Chondrocyte (in vitro differentiated cells): ENCODE measurements around the gene OR4E2. TPM values are rescaled to one million over a fixed set of nuclear protein-coding genes. Genes with fewer than 3 reads are reported as not detected.
"Not testable (repeated sequence)": the region's sequence is repeated elsewhere in the genome, so short reads cannot be mapped to it uniquely, and the experiment has no call there.

Experiments
- DNase-seq: peaks from one replicate; pipeline ENCODE4 v3.0.0; 2021; ENCODE audit warnings: mixed read lengths, low spot score
- H3K27ac Mint-ChIP-seq: one replicate; pipeline ENCODE4 v1.8.0; 2021; ENCODE audit warnings: mild to moderate bottlenecking, moderate library complexity, mixed read lengths; ENCODE audit not compliant: unreplicated experiment
- H3K27me3 Mint-ChIP-seq: 2 replicates; pipeline ENCODE4 v1.8.0; 2021; ENCODE audit warnings: low read depth, mixed read lengths
- H3K36me3 Mint-ChIP-seq: 2 replicates; pipeline ENCODE4 v1.8.0; 2021; ENCODE audit warnings: low read depth, mixed read lengths
- H3K4me1 Mint-ChIP-seq: 2 replicates; pipeline ENCODE4 v1.8.0; 2021; ENCODE audit warnings: low read depth, mild to moderate bottlenecking, mixed read lengths
- H3K4me3 Mint-ChIP-seq: one replicate; pipeline ENCODE4 v1.8.0; 2021; ENCODE audit warnings: mild to moderate bottlenecking, moderate library complexity, mixed read lengths; ENCODE audit not compliant: unreplicated experiment
- H3K9me3 Mint-ChIP-seq: 2 replicates; pipeline ENCODE4 v1.8.0; 2021; ENCODE audit warnings: low read depth, mixed read lengths
- CTCF ChIP-seq: fragments of 200-600 bp; sonication (generic); IDR thresholded peaks from 2 replicates; pipeline ENCODE4 v1.5.0; 2021; ENCODE audit warnings: antibody characterized with exemption, mild to moderate bottlenecking, moderate library complexity
- total RNA-seq: library from RNA; stranded (reverse); gene quantifications from 3 replicates; pipeline ENCODE4 v1.2.1, GENCODE V29; 2021

OR4E2 gene
- total RNA-seq, 1 donor from 2014 or later = not detected

GRCh38 chr14:21686468-21686867 lies 32.8 kb downstream of the OR4E2 start:
- H3K4me1 Mint-ChIP-seq = no peaks in the 10 kb centered on the region
- H3K27ac Mint-ChIP-seq = no peak overlapping the region
- no peak overlapping the region for H3K4me3 Mint-ChIP-seq
- H3K27me3 Mint-ChIP-seq = peaks cover 12% of the 10 kb centered on the region
- TF ChIP-seq CTCF = no peak
- H3K36me3 Mint-ChIP-seq = no peaks in the 10 kb centered on the region
- no peak for DNase-seq
- peaks cover 7% of the 10 kb centered on the region for H3K9me3 Mint-ChIP-seq

GRCh38 chr14:21694425-21694824 lies 40.8 kb downstream of the OR4E2 start:
- peaks cover 9% of the 10 kb centered on the region for H3K27me3 Mint-ChIP-seq
- DNase-seq = no peak
- no peaks in the 10 kb centered on the region for H3K4me1 Mint-ChIP-seq
- no peak overlapping the region for H3K27ac Mint-ChIP-seq
- H3K36me3 Mint-ChIP-seq = no peaks in the 10 kb centered on the region
- no peak overlapping the region for H3K4me3 Mint-ChIP-seq
- TF ChIP-seq CTCF = no peak
- peaks cover 7% of the 10 kb centered on the region for H3K9me3 Mint-ChIP-seq

- peak; percentile 88 for DNase-seq
- H3K36me3 Mint-ChIP-seq, H3K4me3 Mint-ChIP-seq, H3K9me3 Mint-ChIP-seq, H3K4me1 Mint-ChIP-seq, H3K27me3 Mint-ChIP-seq, H3K27ac Mint-ChIP-seq: not testable (repeated sequence)
Measured at GRCh38 chr14:21697662-21698061, 44.0 kb downstream of the OR4E2 start.

- not testable (repeated sequence) for H3K27ac Mint-ChIP-seq, H3K4me3 Mint-ChIP-seq, H3K4me1 Mint-ChIP-seq, DNase-seq, H3K36me3 Mint-ChIP-seq, H3K9me3 Mint-ChIP-seq
- H3K27me3 Mint-ChIP-seq = peaks cover 11% of the 10 kb centered on the region
Measured at GRCh38 chr14:21698538-21698937, 44.9 kb downstream of the OR4E2 start.

- DNase-seq = no peak
- H3K36me3 Mint-ChIP-seq = no peaks in the 10 kb centered on the region
- peaks cover 9% of the 10 kb centered on the region for H3K27me3 Mint-ChIP-seq
- no peak for TF ChIP-seq CTCF
- no peak overlapping the region for H3K4me3 Mint-ChIP-seq
- peaks cover 7% of the 10 kb centered on the region for H3K9me3 Mint-ChIP-seq
- no peaks in the 10 kb centered on the region for H3K4me1 Mint-ChIP-seq
- no peak overlapping the region for H3K27ac Mint-ChIP-seq
Measured at GRCh38 chr14:21699551-21699950, 45.9 kb downstream of the OR4E2 start.

- no peak for TF ChIP-seq CTCF
- no peak overlapping the region for H3K4me3 Mint-ChIP-seq
- H3K36me3 Mint-ChIP-seq = no peaks in the 10 kb centered on the region
- H3K4me1 Mint-ChIP-seq = no peaks in the 10 kb centered on the region
- no peak for DNase-seq
- no peak overlapping the region for H3K27ac Mint-ChIP-seq
- peaks cover 16% of the 10 kb centered on the region for H3K27me3 Mint-ChIP-seq
- H3K9me3 Mint-ChIP-seq = peaks cover 16% of the 10 kb centered on the region
Measured at GRCh38 chr14:21702316-21702715, 48.7 kb downstream of the OR4E2 start.
